GM12874 (cell line): Measurements from ENCODE around the gene MARK2.

ENCODE experiments used
- TF ChIP-seq, protein P1 (sequence below): IDR thresholded peaks from 2 replicates; pipeline ENCODE4 v1.5.1; 2011; ENCODE audit warnings: low read depth, mild to moderate bottlenecking, control low read depth, low read length, moderate library complexity; ENCODE audit not compliant: insufficient read depth

The MARK2 gene

DNA sequence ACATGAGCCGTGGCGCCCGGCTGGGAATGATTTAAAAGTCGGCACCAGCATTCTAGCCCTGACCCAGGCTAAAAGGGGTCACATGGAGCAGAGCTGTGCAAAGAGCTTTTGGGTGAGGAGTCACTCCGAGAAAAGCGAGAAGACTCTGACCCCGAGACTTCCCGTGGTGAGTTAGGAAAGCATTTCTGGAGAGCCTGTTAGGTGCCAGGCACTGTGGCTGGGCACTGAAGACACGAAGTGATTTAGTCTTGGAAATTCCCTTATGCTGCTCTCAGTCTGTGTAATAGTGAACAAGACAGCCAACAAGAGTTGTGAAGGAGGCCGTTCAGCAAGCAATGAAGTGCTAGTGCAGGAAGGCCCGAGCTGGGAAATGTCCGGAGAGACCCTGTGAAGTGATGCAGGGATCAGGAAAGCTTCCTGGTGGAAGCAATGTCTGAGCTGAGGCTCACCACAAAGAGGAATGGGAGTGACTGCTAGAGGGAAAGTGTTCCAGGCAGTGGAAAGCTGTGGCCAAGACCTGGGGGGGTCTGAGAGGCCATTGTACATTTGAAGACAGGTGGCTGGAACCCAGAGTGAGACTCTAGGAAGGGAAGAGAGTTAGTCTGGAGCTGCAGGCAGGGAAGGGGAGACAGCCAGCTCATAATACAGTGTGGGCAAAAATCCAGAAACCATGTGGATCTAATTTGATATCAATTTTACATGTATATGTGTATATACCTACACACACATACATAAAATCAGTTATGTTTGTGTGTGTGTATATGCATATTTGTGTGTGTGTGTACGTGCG lies 31.6 kb downstream of the MARK2 start:
- TF ChIP-seq, protein P1, sequence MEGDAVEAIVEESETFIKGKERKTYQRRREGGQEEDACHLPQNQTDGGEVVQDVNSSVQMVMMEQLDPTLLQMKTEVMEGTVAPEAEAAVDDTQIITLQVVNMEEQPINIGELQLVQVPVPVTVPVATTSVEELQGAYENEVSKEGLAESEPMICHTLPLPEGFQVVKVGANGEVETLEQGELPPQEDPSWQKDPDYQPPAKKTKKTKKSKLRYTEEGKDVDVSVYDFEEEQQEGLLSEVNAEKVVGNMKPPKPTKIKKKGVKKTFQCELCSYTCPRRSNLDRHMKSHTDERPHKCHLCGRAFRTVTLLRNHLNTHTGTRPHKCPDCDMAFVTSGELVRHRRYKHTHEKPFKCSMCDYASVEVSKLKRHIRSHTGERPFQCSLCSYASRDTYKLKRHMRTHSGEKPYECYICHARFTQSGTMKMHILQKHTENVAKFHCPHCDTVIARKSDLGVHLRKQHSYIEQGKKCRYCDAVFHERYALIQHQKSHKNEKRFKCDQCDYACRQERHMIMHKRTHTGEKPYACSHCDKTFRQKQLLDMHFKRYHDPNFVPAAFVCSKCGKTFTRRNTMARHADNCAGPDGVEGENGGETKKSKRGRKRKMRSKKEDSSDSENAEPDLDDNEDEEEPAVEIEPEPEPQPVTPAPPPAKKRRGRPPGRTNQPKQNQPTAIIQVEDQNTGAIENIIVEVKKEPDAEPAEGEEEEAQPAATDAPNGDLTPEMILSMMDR = no peak

DNA sequence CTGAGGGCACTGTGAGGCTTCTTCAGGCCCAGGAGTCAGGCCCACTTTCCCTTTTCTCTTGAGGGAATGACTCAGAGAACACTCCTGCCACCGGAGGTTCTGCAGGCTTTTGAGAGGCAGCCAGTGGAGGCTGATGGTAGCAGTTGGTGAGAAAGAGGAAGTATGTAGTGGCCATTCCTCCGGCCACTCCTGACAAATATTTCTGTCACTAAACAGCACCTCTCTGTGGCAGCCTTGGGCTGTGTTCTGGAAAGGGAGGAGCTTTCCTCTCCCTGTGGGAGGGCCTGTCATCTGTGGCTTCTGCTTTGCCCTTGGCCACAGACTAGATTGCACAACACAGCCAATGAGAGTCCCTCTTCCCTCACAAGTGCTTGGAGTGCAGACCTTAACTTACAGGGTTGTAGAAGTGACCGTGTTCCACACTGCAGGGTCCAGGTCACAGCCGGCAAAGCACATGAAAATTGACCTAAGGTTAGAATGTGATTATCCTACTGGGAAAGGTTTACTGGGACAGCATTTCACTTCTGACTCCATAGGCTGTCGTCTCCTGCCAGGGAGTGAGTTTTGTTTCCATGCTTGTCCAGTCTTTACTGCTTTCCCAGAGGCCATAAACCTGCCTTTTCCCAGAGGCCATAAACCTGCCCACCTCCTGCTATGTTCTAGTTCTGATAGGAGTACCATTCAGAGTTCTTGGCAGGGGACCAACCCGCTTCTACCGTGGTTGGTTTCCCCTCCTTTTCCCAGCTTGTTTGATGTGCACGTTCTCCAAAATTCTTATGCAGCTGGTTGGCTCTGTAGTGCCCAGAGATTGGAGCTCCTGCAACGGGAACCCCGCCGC lies 33.3 kb downstream of the MARK2 start:
- TF ChIP-seq, protein P1 = peak; percentile 60

DNA sequence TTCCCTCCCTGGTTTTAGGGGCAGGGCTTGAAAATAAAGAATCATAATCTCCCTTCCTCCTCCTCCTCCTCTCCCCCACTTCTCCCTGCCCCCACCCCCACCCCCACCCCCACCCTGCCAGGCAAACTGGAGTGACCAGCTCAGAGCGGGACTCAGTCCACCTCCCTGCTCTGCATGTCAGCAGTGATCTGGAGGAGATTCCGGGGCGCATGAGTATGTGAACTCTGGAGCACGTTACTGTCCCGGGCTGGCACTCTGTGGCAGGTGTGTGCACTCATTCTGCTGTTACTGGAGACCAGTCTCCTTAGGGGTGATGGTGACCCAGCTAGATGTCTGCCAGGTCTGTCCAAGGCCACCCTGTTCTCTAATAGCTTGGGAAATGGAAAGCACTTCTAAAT lies 33.9 kb downstream of the MARK2 start:
- TF ChIP-seq, protein P1 = no peak

DNA sequence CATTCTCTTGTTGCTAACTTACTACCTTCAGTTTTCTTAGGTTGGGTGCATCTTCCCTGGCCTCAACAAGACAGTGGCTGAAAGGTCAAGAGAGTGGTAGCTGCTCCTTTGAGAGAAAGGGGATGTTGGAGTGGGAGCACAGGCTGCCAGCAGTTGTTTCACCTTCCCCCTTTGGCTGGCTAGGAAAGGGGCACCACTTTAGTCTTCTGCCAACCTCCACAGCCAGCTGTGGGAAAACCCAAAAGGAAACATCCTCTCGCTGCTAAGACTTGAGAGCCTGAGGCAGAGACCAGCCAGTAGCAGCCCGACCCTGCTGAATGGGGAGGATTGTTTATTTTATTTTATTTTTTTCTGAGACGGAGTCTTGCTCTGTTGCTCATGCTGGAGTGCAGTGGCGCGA lies 34.4 kb downstream of the MARK2 start:
- TF ChIP-seq, protein P1 = no peak

DNA sequence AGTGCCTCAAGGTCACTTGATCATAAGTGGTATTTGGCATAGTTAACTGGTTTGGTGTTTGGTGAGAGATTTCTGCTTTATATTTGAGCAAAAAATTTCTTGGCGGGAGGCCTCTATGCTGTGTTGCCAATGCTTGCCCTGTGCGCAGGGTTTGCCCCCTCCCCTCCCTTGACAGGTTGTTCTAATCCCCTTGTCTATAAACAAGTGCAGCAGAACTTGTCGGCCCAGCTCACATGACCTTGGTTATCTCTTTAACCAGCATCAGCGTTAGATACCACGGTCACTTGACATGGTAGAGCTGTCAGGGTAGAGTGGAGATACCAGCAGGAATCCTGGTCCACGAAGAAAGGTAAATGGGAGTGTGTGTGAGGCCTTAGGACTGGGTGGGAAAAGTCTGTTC lies 35.6 kb downstream of the MARK2 start:
- TF ChIP-seq, protein P1 = no peak

DNA sequence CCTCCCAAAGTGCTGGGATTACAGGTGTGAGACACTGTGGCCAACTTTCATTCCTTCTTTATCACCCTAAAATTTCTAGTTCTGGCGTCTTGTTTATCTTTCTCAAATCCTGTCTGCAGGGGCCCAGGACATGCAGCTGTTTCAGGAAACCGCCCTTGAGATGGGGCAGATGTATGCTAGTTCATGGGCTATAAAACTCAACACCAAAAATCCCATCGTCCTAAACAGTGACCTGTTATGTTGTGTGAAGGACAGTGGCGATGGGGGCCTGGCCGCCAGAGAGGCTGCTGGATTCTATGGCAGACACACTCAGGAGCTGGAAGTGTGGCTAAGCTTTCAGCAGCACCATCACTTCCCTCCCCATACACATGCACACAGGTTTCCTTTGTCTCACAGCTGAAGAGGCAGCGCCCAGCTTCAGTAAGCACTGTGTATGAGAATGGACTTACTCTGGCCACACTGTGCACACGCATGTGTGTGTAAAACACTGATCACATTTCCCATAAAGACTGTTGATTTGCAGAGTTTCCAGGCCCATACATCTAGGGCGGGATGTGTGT lies 36.7 kb downstream of the MARK2 start:
- TF ChIP-seq, protein P1 = no peak

DNA sequence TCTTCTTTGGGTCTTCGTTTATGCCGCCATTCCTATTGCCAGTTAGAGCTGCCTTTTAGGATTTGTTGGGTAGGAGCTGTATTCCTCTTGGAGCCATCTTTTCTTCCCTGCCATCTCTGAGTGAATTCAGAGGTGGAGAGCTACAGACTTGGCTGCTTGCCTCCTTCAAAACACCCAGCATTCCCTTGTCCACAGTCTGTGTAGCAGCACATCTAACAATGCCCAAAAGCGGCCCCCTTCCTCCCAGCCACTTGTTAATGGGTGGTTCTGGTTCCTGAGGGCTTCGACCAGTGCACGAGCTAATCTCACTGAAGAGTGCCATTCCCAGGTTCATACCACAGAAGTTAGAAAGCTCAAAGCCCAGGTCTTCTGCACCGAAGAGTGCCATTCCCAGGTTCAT lies 37.7 kb downstream of the MARK2 start:
- TF ChIP-seq, protein P1 = no peak
